Activated effector memory CD4-positive, alpha-beta T cell treated with Interleukin-2 at 50 U/mL for 16 hours (primary cell): ENCODE results near the gene MST1R.
"Not testable (repeated sequence)": the region's sequence is repeated elsewhere in the genome, so short reads cannot be mapped to it uniquely, and the experiment has no call there.

ENCODE experiments used
- DNase-seq: peaks from one replicate; pipeline ENCODE4 v3.0.0-alpha.2; 2020

MST1R gene

DNA sequence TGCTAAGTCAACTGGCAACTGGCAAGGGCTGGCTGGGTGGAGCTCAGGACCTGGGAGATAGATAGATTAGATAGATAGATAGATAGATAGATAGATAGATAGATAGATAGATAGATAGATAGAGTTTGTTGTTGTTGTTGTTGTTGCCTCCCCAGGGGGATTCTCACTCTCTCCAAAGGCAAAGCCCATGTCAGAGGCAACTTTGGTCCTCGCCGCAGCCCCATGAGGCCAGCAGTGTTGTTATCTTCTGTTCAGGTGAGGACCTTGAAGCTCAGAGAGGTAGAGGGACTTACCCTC is 7.4 kb upstream of the MST1R start:
- no peak for DNase-seq

DNA sequence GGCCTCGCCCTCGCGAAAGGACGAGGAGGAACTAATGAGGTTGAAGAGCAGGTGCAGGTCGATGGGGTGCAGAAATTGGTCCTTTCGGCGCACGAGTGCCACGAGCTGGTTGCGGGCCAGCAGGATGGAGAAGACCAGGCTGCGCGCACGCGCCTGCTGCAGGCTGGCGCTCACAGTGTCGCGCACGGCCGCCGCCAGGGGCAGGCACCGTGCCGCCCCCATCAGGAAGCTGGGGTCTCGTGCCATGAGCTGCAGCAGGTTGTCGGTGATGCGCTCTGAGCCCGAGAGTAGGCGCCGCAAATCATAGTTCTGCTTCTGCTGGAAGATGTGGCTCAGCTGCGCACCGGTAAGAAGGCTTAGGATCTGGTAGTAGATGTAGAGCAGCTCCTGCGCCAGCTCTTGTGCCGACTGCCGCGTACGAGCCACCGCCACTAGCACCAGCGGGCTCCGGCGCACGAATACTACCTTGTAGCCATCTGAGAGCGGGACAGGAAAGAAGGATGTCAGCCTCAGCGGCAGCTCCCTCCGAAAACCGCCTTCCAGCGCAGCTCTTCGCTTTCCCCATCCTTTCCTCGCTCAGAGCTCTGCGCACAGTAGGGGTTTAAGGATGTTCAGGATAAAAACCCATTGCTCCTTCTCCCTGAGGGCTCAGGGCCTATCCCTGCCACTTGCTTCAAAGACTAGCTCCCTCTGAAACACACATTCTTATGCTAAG is 6.9 kb upstream of the MST1R start:
- DNase-seq: no peak

DNA sequence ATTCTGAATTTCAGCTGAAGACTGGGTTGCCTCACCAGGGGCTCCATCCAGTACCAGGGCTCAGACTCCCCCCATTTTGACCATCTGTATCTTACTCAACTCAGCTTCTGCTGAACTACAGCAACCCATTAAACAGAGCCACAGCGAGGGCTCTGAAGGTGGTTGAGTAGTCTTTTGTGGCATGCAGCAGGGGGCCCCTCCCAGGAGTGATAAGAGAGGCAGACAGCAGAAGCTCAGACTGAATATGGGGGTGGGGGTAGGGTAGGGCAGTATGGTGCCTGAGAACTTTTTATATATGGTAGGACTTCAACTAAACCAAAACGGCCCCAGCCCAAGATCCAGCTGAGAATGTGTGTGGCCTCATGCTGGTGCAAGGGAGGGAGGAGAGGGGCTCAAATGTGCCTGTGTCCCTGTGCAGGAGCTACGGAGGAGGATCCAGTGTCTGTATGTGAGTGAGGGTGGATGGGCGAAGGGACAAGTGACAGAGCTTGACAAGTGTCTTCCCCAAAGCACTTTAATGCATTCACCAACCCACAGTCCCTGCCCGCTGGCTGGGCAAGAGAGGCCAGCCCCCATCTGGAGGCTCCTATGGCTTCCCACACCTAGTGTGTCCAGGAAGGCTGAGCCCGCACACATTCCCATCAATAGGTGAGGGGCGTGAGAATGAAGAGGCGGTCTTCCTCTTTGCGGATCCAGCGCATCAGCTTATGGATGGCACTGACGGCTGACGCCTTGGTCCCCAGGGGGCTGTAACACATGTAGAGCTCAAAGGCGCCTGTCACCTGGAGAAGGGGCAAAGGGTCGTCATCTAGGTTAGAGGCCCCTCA is 4.9 kb upstream of the MST1R start:
- no peak for DNase-seq

DNA sequence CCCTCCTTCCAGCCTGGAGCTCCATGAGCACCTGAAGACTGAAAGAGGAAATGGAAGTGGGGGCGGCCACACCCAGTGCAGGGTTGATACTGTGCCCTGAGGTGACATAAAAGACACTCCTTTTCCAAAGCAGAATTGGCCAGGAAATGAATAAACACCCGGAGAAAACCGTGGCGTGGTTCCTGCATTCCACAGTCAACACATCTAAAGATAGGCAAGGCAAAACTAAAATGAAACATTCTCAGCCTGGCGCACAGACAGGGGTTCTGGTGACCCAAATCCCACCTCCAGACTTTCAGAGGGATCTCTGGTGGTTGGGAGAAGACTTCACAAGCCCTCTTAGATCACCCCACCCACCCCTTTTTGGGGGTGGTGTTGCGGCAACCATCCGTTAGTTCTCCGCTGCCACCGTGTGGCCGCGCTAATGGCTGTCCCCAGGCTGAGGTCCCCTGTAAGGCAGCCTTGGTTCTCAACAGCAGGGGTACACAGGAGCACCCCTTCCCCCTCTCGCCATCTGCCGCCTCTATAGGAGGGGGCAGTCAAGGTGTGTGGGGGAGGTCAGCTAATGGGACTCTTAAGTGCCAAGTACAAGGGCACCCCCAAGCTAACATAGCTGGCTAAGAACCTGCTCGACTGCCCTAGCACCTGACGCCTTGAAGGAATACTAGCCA is 2.5 kb upstream of the MST1R start:
- DNase-seq: peak; percentile 25

DNA sequence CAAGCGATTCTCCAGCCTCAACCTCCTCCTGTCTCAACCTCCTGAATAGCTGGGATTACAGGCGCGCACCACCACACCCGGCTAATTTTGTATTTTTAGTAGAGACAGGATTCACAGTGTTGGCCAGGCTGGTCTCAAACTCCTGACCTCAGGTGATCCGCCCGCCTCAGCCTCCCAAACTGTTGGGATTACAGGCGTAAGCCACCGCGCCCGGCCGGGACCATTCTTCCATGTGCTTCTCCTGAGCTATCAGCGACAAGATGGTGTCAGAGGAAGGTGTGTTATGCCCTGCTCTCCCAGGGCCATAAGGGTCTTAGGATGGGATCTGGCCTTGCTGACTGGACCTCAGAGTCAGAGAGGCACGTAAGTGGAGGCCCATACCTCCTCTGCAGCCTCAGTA is 775 bp upstream of the MST1R start:
- not testable (repeated sequence) for DNase-seq

DNA sequence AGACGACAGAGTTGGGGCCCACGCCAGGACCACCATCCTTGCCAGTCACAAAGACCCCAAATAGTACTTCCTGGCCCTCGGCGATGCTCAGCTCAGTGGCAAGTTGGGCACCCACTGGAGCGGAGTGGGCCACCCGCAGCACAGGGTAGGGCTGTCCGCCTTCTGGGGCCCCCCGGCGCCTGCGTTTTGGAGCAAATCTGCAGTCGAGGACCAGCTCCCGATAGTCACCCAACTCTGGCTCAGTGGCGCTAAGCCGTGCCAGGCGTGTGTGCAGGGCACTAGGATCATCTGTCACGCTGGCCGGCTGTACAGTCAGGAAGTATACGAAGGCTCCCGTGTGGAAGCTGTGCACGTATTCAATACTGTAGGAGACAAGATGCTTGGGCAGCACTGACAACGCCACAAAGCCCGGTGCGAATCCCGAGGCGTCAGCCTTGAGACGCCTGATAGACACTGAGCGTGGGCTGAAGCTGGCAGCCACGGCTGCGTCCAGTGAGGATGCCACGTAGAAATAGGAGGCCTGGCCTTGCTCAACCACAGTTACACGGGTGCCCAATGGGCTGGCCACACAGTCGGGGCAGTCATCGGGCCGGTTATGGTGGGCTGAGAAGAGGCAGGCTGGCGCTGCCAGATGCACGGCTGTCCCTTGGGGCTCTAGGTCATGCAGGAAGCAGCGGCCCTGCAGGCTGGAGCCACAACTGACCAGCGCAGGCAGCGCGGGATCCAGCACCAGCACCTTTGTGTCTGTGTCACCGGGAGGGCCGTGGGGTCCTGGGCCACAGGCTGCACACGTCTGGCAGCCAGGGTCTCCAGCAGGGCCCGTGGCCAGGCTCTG is 945 bp downstream of the MST1R start:
- DNase-seq: no peak

DNA sequence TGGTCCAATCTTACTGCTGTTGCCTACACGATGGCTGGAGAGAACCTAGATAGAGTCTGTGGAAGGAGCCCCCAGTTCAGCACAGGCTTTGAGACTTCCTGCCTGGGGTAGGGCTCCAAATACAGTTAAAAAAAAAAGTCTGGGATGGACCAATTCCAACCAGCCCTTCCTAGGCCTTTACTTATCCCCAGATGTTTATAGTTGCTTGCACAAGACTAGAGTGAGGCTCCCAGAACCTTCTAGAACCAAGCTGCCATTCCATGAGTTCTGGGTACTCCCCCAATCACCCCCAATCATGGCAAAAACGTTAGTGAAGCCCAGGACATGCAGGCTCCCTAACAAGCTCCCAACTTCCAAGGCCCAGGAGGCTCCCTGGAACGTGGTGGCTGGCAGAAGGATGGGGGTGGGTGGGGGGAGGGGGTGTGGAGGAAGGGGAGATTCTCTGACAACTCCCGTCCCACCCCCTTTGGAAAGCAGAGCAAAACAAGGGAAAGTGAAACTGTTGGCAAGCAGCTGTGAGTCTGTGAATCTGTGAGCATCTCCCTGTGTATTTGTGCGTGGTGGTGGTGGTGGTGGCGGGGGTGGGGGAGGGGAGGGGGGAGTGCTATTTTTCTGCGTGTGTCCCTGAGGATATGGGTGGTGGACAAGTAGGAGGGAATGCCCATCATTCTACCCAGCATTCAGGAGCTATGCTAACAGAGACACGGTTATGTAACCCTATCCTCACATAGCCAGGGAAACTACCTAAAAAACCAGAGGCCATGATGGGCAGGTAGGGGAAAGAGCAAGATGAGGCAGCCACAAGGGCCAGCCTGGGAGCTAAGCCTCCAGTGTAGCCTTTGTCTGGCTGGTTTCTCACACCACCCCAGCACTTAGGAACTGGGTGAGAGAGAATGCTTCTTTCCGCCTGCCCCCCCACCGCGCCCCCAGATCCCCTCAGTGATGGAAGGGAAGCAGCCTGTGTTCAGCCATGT is 2.0 kb downstream of the MST1R start:
- no peak for DNase-seq

- no peak for DNase-seq
These were observed 3.1 kb downstream of the MST1R start for GRCh38 chr3:49900491-49901153.

GRCh38 chr3:49899815-49900214 is 3.9 kb downstream of the MST1R start:
- no peak for DNase-seq

- no peak for DNase-seq
These were observed 4.7 kb downstream of the MST1R start for GRCh38 chr3:49898991-49899390.

GRCh38 chr3:49896345-49896744 is 7.3 kb downstream of the MST1R start:
- DNase-seq: no peak

DNA sequence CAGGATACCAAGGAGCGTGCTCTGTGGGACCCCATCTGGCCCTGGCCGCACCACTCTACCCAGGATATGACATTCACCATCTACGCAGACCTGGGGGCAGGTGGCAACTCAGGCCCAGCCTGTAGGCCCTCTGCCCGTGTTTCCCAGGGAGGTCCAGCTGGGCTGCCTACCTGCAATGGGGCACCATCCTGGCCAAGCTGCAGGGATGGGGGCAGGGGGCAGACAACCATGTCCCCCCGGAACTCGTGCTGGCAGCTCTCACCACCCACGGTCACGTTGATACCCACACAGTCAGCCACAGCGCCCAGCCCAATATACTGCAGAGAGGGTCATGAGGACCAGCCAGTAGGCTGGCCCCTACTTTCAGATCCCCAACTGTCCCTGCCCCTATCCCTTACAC is 7.9 kb downstream of the MST1R start:
- DNase-seq: no peak

GRCh38 chr3:49889296-49889695 is 14.4 kb downstream of the MST1R start:
- no peak for DNase-seq

- no peak for DNase-seq
These were observed 16.8 kb downstream of the MST1R start for GRCh38 chr3:49886922-49887265.

DNA sequence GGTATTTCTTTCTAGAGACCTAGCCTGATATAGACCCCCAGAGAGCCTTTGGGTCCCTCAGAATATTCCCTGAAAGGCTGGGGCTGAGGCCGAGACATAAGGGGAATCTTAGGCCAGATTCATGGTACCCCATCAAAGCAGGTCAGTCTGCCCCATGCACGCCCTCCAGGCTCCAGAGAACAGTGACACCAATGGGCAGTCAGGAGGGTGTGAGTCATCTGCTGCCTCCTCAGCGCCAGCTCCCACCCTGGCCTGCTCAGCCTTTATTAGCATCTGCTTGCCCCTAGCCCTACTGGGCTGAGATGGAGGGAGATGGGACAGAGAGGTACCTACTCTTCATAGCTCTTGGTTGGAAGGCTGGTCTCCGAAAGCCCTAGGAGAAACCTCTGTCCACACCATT is 19.7 kb downstream of the MST1R start:
- DNase-seq: no peak

DNA sequence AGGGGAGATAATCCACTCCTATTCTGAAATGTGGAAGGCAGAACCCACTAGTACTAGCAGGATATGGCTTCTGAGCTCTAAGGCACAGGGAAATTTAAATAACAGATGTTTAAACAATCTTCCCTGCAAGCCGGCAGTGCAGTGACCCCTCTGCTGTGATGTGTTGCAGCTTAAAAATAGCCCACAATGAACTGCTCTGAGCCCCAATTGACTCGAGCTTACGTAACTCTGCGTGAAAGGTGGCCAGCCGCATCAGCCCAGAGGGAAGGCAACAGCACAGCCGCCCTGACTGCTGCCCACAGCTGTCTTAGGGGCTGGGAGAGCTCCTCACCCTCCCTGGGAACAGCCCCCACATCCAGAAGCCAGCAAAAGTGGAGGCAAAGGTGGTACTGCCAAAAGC is 21.5 kb downstream of the MST1R start:
- DNase-seq: no peak

- no peak for DNase-seq
These were observed 22.9 kb downstream of the MST1R start for GRCh38 chr3:49880581-49881315.

- no peak for DNase-seq
These were observed 24.0 kb downstream of the MST1R start for GRCh38 chr3:49879721-49880120.

DNA sequence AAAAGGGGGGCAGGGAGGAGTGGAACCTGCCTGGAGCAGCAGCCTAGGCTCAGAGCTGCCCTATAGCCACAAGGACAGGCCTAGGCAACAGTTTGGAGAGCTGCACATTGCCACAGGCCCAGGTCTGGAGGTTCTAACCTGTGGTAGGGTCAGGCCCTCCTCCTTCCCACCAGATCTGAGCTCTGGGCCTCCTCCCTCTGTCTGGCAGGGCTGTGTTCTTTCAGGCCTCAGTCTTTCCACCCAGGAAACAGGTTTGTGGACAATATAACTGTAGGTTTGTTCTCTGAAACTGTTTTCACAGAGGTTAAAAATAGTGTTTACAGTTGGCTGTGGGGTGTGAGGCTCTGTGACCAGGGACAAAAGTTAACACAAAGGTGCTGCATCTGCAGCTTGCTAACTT is 25.0 kb downstream of the MST1R start:
- no peak for DNase-seq

DNA sequence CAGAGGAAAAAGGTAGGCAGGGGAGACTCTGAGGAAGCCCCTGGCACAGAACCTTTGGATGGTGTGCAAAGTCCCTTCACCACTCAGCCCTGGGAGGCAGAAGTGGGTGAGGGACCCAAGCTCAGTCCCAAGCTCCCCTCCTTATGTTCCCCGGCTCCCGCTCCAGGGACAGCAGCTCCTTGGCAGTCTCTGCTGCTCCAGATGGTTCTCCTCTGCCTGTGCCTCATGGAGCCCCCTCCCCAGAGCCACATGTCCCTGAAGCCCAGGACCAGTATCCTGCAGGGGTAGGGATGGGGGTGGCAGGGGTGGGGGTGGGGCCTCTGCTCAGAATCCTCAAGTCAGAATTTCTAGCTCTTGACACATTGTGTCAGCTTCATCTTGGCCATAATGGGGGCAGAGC is 26.0 kb downstream of the MST1R start:
- DNase-seq: no peak

DNA sequence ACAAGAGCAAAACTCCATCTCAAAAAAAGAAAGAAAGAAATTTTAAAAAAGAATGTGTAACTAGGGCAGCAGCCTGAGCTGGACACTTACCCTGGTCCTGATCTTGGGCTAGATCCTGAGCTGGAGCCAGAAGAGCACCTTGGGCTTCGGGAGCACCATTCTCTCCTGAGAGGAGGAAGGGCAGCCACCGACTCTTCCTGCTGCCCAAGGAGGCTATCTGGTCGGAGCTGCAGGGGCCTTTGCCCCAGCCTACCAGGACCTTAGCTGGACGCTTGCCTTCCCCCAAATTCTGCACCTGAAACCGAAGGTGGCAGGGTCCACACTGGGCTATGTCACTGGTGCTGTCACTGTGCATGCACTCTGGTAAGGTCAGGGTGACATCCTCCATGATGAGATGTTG is 27.1 kb downstream of the MST1R start:
- DNase-seq: no peak
